ENCODE data around the gene KIF3C. TPM values are rescaled to one million over a fixed set of nuclear protein-coding genes. Genes with fewer than 3 reads are reported as not detected.
"Not testable (repeated sequence)": the region's sequence is repeated elsewhere in the genome, so short reads cannot be mapped to it uniquely, and the experiment has no call there.

KIF3C gene
- total and polyA plus RNA-seq, 12 donors, result 2.8 to 22.8 (median 9.8) TPM

DNA sequence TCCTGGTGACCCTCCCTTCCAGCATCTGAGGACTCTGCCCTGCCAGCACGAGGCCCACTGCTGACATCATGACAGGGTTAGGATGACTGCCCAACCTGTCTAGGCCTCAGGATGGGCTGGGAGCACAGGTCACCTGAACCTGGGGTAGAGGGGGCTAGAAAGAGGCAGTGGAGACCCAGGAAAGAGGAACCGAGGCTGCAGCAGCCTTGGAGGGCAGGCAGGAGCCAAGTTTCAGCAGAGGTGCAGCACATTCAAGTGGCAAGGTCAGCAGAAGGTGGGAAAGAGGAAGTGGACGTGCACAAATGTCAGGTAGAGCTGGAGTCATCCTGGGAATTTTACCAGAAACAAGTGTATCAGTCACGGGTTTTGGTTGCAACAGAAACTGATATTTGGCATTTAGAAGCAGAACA lies 37.9 kb upstream of the KIF3C start:
- no peak overlapping the region for H3K4me3 ChIP-seq
- H3K36me3 ChIP-seq (replicated peaks in 1 of 2), result no peaks in the 10 kb centered on the region
- intact Hi-C loops (cut with DNase I), result no loop called here
- WGBS, 4 donors, result 59 to 74% (median 73%) methylated on average over 4 of the region's 4 CpGs
- no peak overlapping the region for H3K27ac ChIP-seq
- no peaks in the 10 kb centered on the region for H3K27me3 ChIP-seq
- no peaks in the 10 kb centered on the region for H3K9me3 ChIP-seq (replicated peaks in 1 of 3)
- H3K4me1 ChIP-seq (replicated peaks in 1 of 2), result peaks cover 21 to 25% of the 10 kb centered on the region in 2 donors
- no peak for TF ChIP-seq POLR2A (IDR thresholded peaks at IDR 0.05)
- TF ChIP-seq, protein P1, sequence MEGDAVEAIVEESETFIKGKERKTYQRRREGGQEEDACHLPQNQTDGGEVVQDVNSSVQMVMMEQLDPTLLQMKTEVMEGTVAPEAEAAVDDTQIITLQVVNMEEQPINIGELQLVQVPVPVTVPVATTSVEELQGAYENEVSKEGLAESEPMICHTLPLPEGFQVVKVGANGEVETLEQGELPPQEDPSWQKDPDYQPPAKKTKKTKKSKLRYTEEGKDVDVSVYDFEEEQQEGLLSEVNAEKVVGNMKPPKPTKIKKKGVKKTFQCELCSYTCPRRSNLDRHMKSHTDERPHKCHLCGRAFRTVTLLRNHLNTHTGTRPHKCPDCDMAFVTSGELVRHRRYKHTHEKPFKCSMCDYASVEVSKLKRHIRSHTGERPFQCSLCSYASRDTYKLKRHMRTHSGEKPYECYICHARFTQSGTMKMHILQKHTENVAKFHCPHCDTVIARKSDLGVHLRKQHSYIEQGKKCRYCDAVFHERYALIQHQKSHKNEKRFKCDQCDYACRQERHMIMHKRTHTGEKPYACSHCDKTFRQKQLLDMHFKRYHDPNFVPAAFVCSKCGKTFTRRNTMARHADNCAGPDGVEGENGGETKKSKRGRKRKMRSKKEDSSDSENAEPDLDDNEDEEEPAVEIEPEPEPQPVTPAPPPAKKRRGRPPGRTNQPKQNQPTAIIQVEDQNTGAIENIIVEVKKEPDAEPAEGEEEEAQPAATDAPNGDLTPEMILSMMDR (IDR thresholded peaks at IDR 0.05), result no peak
- DNase-seq, result no peak

DNA sequence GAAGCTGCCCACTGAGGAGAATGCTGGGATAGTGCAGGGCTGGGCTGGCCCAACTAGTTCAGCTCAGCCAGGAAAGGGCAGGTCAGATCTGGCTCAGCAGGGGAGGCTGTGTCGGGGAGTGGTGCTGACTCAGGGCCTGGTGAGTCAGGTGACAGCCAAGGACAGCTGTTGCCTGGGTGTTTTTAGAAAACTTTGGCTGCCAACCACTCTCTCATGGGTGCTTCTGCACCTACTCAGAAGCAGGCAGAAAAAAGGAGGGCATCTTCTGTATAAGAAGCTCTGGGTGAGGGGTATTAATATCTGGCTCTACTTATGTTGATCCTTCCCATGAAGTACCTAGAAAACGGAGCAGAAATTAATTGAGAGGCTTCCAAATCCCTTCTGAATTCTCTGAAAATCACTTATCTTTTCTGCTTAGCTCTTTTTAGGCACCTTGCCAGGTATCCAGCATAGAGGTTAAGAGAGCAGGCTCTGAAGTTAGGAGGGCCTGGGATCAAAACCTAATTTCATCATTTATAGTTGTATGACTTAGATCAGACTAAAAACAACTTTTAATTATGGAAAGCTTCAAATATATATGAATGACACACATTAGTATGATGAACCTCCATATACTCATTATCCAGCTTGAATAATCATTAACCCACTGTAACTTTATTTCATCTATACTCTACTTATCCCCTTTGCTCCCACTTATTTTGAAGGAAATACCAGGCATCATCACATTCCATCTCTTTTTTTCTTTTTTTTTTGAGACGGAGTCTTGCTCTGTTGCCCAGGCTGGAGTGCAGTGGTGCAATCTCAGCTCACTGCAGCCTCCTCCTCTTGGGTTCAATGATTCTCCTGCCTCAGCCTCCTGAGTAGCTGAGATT lies 36.1 kb upstream of the KIF3C start:
- WGBS, 4 donors, result 25 to 36% (median 31%) methylated on average over 3 of the region's 3 CpGs
- Histone ChIP-seq H3K9me3 (replicated peaks in 1 of 3) (no peaks in the 10 kb centered on the region), H3K27me3 (no peaks in the 10 kb centered on the region), H3K27ac (peak overlapping the region; percentile 1 to 84 (median 83)), H3K36me3 (replicated peaks in 1 of 2) (no peaks in the 10 kb centered on the region), H3K4me1 (replicated peaks in 1 of 2) (peaks cover 21 to 25% of the 10 kb centered on the region in 2 donors), H3K4me3 (no peak overlapping the region)
- intact Hi-C loops (cut with DNase I), result no loop called here
- TF ChIP-seq, protein P1 (IDR thresholded peaks at IDR 0.05), result no peak
- TF ChIP-seq POLR2A (IDR thresholded peaks at IDR 0.05), result peak in 1 of 2 donors; percentile 55
- peak; percentile 84 to 97 (median 96) for DNase-seq

DNA sequence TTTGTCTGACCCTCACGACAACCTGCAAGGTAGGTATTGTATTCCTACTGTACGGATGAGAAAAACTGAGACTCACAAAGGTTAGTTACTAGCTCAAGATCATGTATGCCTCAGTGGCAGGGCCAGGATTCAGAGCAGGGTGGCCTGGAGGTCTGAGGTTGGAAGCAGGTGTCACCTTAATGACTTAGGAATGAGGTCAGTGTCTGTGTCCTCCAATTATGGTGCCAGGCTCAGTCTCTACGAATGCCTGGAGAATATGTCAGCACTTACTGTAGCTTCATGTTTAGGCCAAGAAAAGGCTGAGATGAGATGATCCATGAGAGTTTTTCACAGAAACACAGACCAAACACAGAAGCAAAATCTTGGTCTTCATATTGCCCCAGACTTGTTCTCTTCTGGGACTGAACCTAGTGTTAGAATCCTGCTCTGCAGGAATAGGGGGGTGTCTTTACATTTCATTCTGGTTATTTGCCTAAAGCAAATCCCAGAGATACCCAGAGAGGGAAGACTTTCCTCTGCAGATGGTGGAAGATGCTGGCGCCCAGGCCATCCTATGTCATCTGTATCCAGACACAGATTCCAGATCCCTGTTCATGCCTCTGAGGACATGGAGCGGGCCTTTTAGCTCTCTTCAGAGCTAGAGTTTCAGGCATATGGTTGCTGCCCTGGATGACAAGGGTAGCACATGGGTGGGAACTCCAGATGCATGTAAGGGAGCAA lies 35.3 kb upstream of the KIF3C start:
- no peak overlapping the region for H3K4me3 ChIP-seq
- peak overlapping the region; percentile 1 to 84 (median 83) for H3K27ac ChIP-seq
- 84 to 91% (median 88%) methylated on average over 5 of the region's 5 CpGs for WGBS, 4 donors
- no peak for DNase-seq
- H3K4me1 ChIP-seq (replicated peaks in 1 of 2), result peaks cover 26 to 32% of the 10 kb centered on the region in 2 donors
- H3K9me3 ChIP-seq (replicated peaks in 1 of 3), result no peaks in the 10 kb centered on the region
- H3K27me3 ChIP-seq, result no peaks in the 10 kb centered on the region
- no peaks in the 10 kb centered on the region for H3K36me3 ChIP-seq (replicated peaks in 1 of 2)
- TF ChIP-seq POLR2A (IDR thresholded peaks at IDR 0.05), result no peak
- TF ChIP-seq, protein P1 (IDR thresholded peaks at IDR 0.05), result no peak
- intact Hi-C loops (cut with DNase I), result no loop called here

DNA sequence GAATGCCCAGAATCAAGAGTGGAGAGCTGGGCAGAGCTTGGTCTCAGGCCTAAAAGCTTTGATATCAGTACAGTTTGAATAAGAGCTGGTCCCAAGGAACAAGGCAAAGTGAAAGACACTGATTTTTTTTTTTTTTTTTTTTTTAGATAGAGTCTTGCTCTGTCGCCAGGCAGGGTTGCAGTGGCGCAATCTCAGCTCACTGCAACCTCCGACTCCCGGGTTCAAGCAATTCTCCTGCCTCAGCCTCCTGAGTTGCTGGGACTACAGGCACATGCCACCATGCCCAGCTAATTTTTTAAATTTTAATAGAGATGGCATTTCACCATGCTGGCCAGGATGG lies 34.4 kb upstream of the KIF3C start:
- H3K4me3 ChIP-seq; H3K27me3 ChIP-seq; H3K36me3 ChIP-seq (replicated peaks in 1 of 2); intact Hi-C loops (cut with DNase I); H3K9me3 ChIP-seq (replicated peaks in 1 of 3): not testable (repeated sequence)
- Histone ChIP-seq H3K4me1 (replicated peaks in 1 of 2) (peaks cover 33 to 41% of the 10 kb centered on the region in 2 donors), H3K27ac (peak overlapping the region in 4 of 5 donors; percentile 26 to 84 (median 83))
- peak in 1 of 7 donors; percentile 23 for DNase-seq
- 66 to 75% (median 72%) methylated on average over 4 of the region's 4 CpGs for WGBS, 4 donors

All from adrenal gland (tissue), 12 donors.